ENCODE results near the gene JAK3. TPM values are rescaled to one million over a fixed set of nuclear protein-coding genes. Genes with fewer than 3 reads are reported as not detected.

Gene JAK3
- total and polyA plus RNA-seq, 10 of the 15 experiments (the other 5 are each of a cell fraction or from before 2014, with no cell fraction given), result 7.8 to 67.9 (median 33.3) TPM

DNA sequence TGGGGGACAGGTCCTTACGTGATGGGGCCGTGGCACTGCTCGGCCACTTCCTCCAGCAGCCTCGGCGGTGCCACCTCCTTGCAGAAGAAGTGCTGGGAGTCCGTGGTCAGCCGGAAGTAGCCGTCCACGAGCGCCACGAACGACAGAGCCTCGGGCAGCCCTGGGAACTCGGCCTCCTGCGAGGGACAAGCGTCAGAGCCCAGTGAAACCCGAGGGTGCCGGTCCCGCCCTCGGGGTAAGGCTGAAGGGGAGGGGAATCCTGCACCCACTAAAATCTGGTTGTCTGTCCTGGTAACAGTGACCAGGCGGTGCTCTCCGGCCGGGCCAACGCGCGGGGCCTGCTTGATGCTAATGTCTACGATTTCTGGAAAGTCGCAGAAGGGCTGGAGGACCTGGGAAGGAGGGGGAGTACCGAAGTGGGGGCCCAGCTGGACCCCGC lies 6.4 kb downstream of the JAK3 start:
- ChIA-PET CTCF (no interaction called here), POLR2A (no interaction called here), SMC1A (ENCODE audit: uncharacterized antibody, unreplicated experiment) (no interaction called here), RAD21 (ENCODE audit: unreplicated experiment) (no interaction called here)
- peaks cover 11% of the 10 kb centered on the region for H3K4me1 ChIP-seq (ENCODE audit: control insufficient read depth, insufficient read depth, low read length)
- H3K79me2 ChIP-seq (ENCODE audit: control insufficient read depth, insufficient read depth, low read length), result peaks cover 19% of the 10 kb centered on the region
- TF ChIP-seq DPF2 (IDR thresholded peaks at IDR 0.05) (no peak), IKZF1 (conservative IDR thresholded peaks at IDR 0.05) (no peak), SUPT20H (IDR thresholded peaks at IDR 0.05; ENCODE audit: borderline replicate concordance, control insufficient read depth, low read depth, low read length) (no peak), ATF2 (IDR thresholded peaks at IDR 0.05; ENCODE audit: low read length) (no peak), RAD51 (IDR thresholded peaks at IDR 0.05) (no peak), NRF1 (conservative IDR thresholded peaks at IDR 0.05; ENCODE audit: low read depth, low read length) (no peak), CBX5 (IDR thresholded peaks at IDR 0.05; ENCODE audit: low read depth) (no peak), ZNF592 (IDR thresholded peaks at IDR 0.05) (no peak), PAX8 (IDR thresholded peaks at IDR 0.05) (no peak), POLR2A (IDR thresholded peaks at IDR 0.05; ENCODE audit: low read depth, low read length) (no peak)
- H4K20me1 ChIP-seq (ENCODE audit: control insufficient read depth, insufficient read depth), result no peaks in the 10 kb centered on the region
- no peaks in the 10 kb centered on the region for H3K27me3 ChIP-seq (replicated peaks in 1 of 2; ENCODE audit: control insufficient read depth in 2 of 2, insufficient read depth in 2 of 2, low read length in 1 of 2)
- 93% methylated on average over 29 of the region's 30 CpGs for WGBS (ENCODE audit: insufficient coverage, insufficient replicate concordance, low lambda C conversion rate, missing lambda C conversion rate)
- H3K27ac ChIP-seq (ENCODE audit: control insufficient read depth, insufficient read depth), result no peak overlapping the region
- in situ Hi-C loops (cut with MboI) (no loop called here), intact Hi-C loops (cut with micrococcal nuclease; ENCODE audit: unreplicated experiment) (no loop called here)
- ATAC-seq (no peak), FAIRE-seq (no peak), DNase-seq (ENCODE audit: low read depth, low spot score) (no peak)
- no peak overlapping the region for H2AFZ ChIP-seq (ENCODE audit: control insufficient read depth, low read depth, low read length)
- no TSS peak for BruUV-seq (replicated peaks)
- H3K9ac ChIP-seq (ENCODE audit: control insufficient read depth, insufficient read depth, low read length), result no peak overlapping the region
- H3K36me3 ChIP-seq (ENCODE audit: control insufficient read depth in 2 of 2, insufficient read depth in 2 of 2, low read length in 1 of 2), result peaks cover 9 to 18% of the 10 kb centered on the region in 2 experiments
- no peaks in the 10 kb centered on the region; the same call in 2 of the 3 replicates for H3K9me3 ChIP-seq (replicated peaks; ENCODE audit: control insufficient read depth, insufficient read depth, low read length)
- no peak overlapping the region for H3K4me2 ChIP-seq (ENCODE audit: control insufficient read depth, insufficient read depth)
- no peak overlapping the region for H3K4me3 ChIP-seq

Measured in GM12878 (cell line).